ENCODE measurements around the gene PLA2G2E. TPM values are rescaled to one million over a fixed set of nuclear protein-coding genes. Genes with fewer than 3 reads are reported as not detected.

The PLA2G2E gene
- total and polyA plus RNA-seq, 4 donors, result not detected

DNA sequence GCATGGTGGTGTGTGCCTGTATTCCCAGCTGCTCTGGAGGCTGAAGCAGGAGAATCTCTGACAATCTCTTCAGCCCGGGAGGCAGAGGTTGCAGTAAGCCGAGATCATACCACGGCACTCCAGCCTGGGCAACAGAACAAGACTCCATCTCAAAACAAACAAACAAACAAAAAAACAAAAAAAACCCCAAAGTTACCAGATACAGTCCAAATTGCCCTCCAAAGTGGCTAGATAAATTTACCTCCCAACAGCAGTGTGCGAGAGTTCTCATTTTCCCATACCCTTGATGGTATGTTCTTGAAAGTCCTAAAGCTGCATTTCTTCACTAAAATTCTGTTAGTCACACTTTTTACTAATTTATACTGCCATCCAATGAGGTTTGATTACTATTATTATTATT lies 44.2 kb downstream of the PLA2G2E start:
- Histone ChIP-seq H3K9ac (ENCODE audit: insufficient read depth in 1 of 2, low read length in 2 of 2) (no peak overlapping the region), H3K36me3 (ENCODE audit: control insufficient read depth in 4 of 4, insufficient read depth in 4 of 4, low read length in 4 of 4) (no peaks in the 10 kb centered on the region), H3K9me3 (ENCODE audit: control insufficient read depth in 4 of 4, insufficient read depth in 3 of 4, low read length in 3 of 4) (no peaks in the 10 kb centered on the region), H3K27me3 (ENCODE audit: control insufficient read depth in 3 of 3, insufficient read depth in 3 of 3, low read length in 2 of 3) (no peaks in the 10 kb centered on the region), H3K27ac (ENCODE audit: low read depth in 1 of 2, low read length in 1 of 2) (no peak overlapping the region), H3K4me1 (ENCODE audit: control insufficient read depth in 5 of 5, insufficient read depth in 5 of 5, low read length in 5 of 5) (peaks cover 0 to 16% (median 13%) of the 10 kb centered on the region in 5 donors), H3K4me3 (no peak overlapping the region)
- ATAC-seq (ENCODE audit: insufficient read depth, low FRiP score) (no peak), DNase-seq (no peak)
- TF ChIP-seq, protein P1, sequence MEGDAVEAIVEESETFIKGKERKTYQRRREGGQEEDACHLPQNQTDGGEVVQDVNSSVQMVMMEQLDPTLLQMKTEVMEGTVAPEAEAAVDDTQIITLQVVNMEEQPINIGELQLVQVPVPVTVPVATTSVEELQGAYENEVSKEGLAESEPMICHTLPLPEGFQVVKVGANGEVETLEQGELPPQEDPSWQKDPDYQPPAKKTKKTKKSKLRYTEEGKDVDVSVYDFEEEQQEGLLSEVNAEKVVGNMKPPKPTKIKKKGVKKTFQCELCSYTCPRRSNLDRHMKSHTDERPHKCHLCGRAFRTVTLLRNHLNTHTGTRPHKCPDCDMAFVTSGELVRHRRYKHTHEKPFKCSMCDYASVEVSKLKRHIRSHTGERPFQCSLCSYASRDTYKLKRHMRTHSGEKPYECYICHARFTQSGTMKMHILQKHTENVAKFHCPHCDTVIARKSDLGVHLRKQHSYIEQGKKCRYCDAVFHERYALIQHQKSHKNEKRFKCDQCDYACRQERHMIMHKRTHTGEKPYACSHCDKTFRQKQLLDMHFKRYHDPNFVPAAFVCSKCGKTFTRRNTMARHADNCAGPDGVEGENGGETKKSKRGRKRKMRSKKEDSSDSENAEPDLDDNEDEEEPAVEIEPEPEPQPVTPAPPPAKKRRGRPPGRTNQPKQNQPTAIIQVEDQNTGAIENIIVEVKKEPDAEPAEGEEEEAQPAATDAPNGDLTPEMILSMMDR (IDR thresholded peaks at IDR 0.05; ENCODE audit: control extremely low read depth, extremely low read depth), result no peak
- WGBS, 2 donors, result 88 to 92% methylated on average over 4 of the region's 4 CpGs

DNA sequence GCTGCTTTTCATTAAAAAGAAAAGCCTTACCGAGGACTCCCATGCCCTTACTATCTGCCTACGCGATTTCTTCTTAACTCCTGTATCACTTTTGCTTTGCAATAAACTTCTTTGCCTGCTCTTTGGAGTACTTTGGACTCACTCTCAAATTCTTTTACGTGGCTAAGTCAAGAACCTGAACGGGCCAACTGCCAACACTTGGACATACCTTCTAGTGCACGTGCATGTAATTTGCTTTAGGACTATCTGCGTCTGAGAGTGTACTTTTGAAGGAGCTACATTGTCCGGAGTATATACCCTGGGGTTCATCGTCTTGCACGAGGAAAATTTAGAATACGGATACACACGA lies 44.8 kb downstream of the PLA2G2E start:
- DNase-seq (peak; percentile 15 to 60 (median 30)), ATAC-seq (ENCODE audit: insufficient read depth, low FRiP score) (no peak)
- TF ChIP-seq, protein P1 (IDR thresholded peaks at IDR 0.05; ENCODE audit: control extremely low read depth, extremely low read depth), result no peak
- no peaks in the 10 kb centered on the region for H3K9me3 ChIP-seq (ENCODE audit: control insufficient read depth in 4 of 4, insufficient read depth in 3 of 4, low read length in 3 of 4)
- 69 to 81% methylated on average over 12 of the region's 12 CpGs for WGBS, 2 donors
- H3K36me3 ChIP-seq (ENCODE audit: control insufficient read depth in 4 of 4, insufficient read depth in 4 of 4, low read length in 4 of 4), result no peaks in the 10 kb centered on the region
- no peak overlapping the region for H3K9ac ChIP-seq (ENCODE audit: insufficient read depth in 1 of 2, low read length in 2 of 2)
- H3K27me3 ChIP-seq (ENCODE audit: control insufficient read depth in 3 of 3, insufficient read depth in 3 of 3, low read length in 2 of 3), result no peaks in the 10 kb centered on the region
- peaks cover 0 to 10% (median 7%) of the 10 kb centered on the region in 5 donors for H3K4me1 ChIP-seq (ENCODE audit: control insufficient read depth in 5 of 5, insufficient read depth in 5 of 5, low read length in 5 of 5)
- no peak overlapping the region for H3K4me3 ChIP-seq
- H3K27ac ChIP-seq (ENCODE audit: low read depth in 1 of 2, low read length in 1 of 2), result no peak overlapping the region

DNA sequence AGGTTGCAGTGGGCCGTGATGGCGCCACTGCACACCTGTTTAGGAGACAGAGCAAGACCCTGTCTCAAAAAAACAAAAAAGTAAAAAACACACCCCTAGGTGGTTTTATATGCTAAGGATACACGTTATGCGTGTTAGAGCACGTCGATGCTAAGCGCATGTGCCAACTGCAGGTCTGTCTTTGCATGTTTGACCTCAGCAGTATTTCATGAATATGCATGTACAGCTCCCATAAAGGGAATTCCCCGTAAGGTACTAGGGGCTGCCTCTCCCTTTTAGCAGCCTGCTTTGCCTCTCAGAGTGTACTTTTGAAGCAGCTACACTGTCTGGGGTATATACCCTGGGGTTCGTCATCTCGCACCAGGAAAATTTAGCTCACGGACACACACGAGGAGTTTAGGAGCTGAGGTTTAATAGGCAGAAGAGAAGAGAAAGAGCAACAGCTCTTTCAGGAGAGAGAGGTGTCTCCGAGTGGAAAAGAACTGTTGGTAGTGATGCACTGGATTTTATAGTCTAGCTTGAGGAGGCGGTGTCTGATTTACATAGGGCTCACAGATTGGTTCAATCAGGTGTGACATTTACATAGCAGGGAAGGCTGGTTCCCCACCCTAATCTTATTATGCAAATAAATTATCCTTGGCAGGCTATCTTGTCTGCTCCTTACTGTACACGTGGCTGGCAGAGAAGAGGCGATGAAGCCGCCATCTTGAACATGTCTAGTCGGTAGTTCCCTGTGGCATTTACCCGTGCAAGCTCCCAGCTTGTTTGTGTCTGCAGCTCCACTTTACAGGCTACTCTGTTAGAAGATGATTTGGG lies 45.4 kb downstream of the PLA2G2E start:
- H3K4me1 ChIP-seq (ENCODE audit: control insufficient read depth in 5 of 5, insufficient read depth in 5 of 5, low read length in 5 of 5), result peaks cover 0 to 4% (median under 1%) of the 10 kb centered on the region in 5 donors
- H3K4me3 ChIP-seq, result no peak overlapping the region
- H3K9ac ChIP-seq (ENCODE audit: insufficient read depth in 1 of 2, low read length in 2 of 2), result no peak overlapping the region
- WGBS, 2 donors, result 76 to 83% methylated on average over 19 of the region's 19 CpGs
- no peaks in the 10 kb centered on the region for H3K27me3 ChIP-seq (ENCODE audit: control insufficient read depth in 3 of 3, insufficient read depth in 3 of 3, low read length in 2 of 3)
- no peak overlapping the region for H3K27ac ChIP-seq (ENCODE audit: low read depth in 1 of 2, low read length in 1 of 2)
- peaks cover 0 to 2% (median 0%) of the 10 kb centered on the region in 4 donors for H3K9me3 ChIP-seq (ENCODE audit: control insufficient read depth in 4 of 4, insufficient read depth in 3 of 4, low read length in 3 of 4)
- TF ChIP-seq, protein P1 (IDR thresholded peaks at IDR 0.05; ENCODE audit: control extremely low read depth, extremely low read depth), result no peak
- DNase-seq, result no peak
- no peaks in the 10 kb centered on the region for H3K36me3 ChIP-seq (ENCODE audit: control insufficient read depth in 4 of 4, insufficient read depth in 4 of 4, low read length in 4 of 4)
- ATAC-seq (ENCODE audit: insufficient read depth, low FRiP score), result no peak
